T-helper 1 cell treated with Interleukin-12 subunit alpha and Interleukin-12 subunit beta and Interleukin-4 antibody, amounts not matched to agents 30 ng/mL and 1 ng/mL, for 36 hours (primary cell): ENCODE results near the gene SLC22A23. TPM values are rescaled to one million over a fixed set of nuclear protein-coding genes. Genes with fewer than 3 reads are reported as not detected.

ENCODE experiments used
- intact Hi-C: fragments of 100-400 bp; cut with micrococcal nuclease; formaldehyde crosslinking; loops from one replicate; pipeline ENCODE4 v1.15.1; 2024
- total RNA-seq: library from RNA; stranded (reverse); gene quantifications from 2 replicates; pipeline ENCODE4 v1.2.3, GENCODE V29; 2022

Gene SLC22A23
- total RNA-seq, 1 donor from 2014 or later: 0.42 TPM

DNA sequence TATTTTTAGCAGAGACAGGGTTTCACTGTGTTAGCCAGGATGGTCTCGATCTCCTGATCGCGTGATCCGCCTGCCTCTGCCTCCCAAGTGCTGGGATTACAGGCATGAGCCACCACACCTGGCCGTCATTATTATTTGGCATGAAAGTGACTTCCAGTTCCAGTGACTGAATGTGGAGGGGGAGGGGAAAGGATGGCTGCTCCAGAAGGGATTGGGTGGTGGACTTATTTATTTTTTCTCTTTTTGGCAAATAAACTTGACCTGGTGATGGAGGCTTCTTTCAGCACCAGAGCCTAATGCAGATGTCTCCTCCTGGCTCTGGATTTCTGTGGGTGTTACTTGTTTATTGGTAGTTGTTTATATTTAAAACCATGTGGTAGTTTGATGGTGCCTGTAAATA lies 16.9 kb upstream of the SLC22A23 start:
- intact Hi-C loops: no loop called here

DNA sequence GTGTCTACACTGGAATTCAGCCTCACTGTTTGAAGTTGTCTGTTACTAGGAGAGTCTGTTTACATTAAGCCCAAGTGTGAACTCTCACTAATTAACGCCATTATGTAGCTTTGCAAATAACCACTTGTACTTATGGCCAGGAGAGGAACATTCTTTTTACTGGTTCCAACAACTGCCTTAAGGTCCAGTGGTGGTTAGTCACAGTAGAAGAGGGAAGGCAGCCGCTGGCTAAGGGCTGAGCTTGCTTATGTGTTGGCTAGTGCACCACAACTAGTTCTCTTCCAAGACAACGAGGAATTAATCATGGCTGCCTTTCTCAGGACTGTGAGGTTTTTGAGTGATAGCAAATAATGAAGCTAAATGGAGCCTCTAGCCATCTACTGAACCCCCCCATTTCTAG lies 14.9 kb upstream of the SLC22A23 start:
- intact Hi-C loops: no loop called here

DNA sequence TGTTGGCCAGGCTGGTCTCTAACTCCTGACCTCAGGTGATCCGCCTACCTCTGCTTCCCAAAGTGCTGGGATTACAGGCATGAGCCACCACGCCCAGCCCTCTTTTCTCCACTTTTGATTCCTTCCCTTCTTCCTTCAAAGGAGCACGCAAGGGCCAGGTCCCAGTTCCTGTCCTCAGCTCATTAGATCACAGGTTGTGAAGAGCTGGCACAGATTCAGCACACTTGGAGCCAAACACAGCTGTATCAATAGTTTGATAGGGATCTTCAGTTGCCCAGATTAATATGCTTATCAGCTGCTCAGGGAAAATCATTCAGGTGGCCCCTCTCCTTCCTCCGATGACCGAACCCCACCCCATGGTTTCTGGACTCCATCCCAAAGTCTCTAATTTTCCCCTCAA lies 14.4 kb upstream of the SLC22A23 start:
- intact Hi-C loops: no loop called here

DNA sequence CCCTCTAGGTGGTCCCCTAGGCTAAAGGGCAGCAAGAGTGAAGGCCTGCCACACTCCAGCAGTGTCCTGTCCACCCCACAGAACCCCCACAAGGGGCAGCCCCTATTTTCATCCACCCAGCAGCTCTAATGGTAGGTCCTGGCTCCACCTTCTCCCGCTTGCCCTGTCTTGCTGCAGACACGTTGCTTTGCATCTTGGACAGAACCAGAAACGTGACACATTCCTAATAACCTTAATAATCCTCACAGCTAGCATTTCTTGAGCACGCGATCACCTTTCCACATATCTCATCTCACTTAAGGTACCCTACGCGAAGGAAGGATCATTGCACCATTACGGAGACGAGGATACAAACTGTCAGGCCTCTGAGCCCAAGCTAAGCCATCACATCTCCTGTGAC lies 11.7 kb upstream of the SLC22A23 start:
- intact Hi-C loops: no loop called here

DNA sequence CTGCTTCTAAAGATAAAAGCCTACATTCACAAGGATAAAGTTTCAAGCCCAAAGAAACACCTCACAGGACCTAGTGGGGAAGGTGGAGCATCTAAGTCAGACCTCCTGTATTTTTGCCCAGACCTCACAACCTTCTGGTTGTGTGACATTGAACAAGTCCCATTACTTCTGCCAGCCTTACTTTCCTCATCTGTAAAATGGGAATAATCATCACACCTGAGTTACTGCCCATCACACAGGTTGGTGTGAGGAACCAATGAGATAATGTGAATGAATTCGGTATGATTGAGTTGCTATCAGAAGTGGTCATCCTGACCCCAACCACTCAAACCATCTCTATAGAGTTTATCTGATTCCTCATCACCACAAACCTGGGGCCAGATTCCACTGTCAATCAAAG lies 11.1 kb upstream of the SLC22A23 start:
- intact Hi-C loops: no loop called here

DNA sequence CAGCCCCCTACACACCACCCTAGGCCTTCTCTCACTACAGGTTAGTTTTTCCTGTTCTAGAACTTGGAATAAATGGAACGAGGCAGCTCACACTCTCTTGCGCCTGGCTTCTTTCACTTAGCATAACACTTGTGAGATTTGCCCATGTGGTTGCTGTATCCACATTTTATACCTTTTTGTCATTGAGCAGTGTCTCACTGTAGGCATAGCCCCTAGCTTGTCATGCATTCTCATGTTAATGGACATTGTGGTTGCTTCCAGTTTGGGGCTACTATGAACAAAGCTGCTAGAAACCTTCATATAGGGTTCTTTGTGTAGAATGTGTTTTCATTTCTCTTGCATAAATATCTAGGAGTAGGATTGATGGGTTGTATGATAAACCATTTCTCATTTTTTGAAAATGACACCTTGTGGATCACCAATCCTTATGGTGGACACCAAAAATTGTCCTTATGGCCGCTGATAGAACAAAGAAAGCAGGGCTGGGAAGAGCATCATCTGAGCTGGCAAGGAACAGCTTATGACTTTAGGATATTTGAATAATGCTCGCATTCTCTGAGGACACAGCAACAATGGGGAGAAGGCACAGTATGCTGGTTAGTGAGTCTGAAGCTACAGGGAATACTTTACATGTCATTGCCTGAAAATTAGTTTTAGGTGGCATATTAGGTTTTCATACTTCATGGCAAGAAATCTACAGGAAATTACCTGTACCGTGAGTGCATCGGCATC lies 9.8 kb upstream of the SLC22A23 start:
- intact Hi-C loops: no loop called here

DNA sequence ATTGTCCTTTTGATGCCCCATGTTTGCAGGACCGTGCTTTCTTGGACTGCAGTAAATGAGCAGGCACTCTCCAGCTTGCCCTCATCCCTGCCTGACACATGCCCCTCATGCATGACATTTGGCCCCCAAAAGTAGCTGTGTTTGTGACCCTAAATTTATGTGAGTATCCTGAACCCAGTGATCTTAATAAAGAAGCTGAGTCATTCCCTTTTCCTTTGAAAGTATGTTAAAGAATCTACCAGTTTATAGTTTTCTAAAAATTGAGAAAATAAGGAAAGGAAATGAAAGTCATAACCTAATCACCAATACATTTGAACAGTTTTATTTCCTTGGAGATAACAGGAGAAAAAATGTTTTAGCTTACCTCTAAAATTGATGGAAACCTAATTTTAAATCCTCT lies 3.4 kb upstream of the SLC22A23 start:
- intact Hi-C loops: no loop called here

DNA sequence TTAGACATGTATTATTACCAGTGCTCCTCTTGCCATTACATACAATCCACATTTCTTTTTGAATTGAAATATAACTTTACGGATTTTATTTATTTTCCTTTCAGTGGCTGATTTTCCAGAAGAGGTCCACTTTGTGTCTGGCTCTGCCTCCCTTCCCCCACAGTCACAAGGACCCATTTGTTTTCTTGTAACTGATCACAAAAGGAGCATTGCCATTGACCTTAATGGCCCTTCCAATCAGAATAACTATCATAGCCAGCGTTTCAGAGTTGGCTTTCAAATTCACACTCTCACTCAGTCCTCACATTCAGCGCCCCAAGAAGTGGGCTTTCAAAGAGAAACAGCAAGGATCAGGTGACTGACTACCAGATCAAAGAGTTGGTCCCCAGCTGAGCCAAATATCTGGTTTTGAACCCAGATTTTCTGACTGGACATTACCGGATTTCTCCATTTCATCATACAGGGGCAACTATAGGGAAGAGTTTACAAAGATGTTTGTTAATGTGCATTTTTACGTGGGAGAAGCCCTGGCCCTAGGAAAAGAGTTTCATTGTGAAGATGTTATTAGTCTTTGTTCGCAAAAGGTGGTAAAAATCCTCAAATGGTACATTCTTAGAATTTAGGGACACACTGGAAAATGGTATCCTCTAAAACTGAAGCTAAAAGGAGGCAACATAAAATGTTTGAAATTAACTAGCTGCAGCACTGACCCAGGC lies 2.0 kb upstream of the SLC22A23 start:
- intact Hi-C loops: loop anchor here (5.0 kb wide), 2 partner anchors 182 to 678 kb away; partner anchors contain the start of gene ECI2

DNA sequence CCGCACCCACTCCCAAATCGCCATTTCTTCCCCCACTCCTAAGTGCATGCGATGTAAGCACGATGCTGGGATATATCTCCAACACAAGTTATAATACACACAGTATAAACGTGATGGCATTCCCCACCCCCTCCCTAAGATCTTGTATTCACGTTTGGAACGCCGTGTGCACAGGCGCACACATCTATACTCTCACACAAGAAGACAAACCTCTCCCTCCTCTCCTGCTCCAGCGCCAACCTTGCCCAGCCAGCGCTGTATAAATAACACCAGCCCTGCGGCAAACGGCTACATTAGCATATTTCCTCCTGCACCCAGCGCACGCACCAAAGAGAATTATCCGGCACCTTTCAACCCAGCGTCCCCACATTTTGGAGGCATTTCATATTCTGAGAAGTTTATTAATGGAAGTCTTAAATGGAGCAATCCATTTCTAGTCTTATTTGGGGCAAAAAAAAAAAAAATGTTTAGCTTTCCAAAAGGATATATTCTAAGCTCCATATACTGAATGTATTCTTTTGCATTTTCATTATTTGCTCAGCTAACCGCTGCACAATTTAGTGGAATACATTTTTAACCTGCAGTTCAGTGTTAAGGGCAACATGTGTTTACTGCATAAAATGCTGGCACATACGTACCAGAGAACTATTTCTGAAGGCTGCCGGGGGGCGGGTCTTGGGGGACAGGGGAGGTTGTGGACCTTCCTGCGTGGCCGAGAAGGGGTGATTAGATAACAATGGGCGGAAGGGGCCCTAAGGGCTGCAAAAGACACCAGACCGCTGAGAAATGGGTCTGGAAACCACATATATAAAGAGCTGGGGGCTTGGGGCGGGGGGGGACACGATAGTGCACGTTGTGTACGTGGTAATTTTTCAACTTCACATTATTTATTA lies 1.1 kb upstream of the SLC22A23 start:
- intact Hi-C loops: loop anchor here (2.0 to 5.0 kb wide), 4 partner anchors 181 to 679 kb away; partner anchors contain the start of genes BPHL and ECI2

DNA sequence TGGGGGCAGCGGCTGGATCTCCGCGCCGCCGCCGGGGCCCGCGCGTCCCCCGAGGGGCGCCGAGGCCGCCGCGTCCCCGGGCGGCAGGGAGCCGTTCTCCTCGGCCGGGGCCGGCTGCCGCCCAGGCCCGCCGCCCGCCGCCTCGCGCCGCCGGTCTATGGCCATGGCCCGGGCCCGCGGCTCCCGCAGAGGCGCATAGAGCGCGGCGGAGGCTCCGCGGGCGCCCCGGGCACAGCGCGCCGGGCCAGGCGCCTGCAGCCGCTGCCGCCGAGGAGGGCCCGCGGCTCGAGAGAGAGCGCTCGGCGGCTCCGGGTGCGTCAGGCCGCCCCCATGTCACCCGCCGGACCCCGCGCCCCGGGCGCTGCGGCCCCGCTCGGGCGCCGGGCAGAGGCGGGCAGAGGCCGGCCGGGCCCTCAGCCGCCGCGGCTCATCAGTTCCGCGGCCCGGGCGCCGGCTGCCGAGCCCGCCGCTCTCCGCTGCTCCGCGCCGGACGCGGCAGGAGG lies 404 bp downstream of the SLC22A23 start:
- intact Hi-C loops: loop anchor here (2.0 to 5.0 kb wide), 4 partner anchors 179 to 681 kb away; partner anchors contain the start of genes BPHL and ECI2

DNA sequence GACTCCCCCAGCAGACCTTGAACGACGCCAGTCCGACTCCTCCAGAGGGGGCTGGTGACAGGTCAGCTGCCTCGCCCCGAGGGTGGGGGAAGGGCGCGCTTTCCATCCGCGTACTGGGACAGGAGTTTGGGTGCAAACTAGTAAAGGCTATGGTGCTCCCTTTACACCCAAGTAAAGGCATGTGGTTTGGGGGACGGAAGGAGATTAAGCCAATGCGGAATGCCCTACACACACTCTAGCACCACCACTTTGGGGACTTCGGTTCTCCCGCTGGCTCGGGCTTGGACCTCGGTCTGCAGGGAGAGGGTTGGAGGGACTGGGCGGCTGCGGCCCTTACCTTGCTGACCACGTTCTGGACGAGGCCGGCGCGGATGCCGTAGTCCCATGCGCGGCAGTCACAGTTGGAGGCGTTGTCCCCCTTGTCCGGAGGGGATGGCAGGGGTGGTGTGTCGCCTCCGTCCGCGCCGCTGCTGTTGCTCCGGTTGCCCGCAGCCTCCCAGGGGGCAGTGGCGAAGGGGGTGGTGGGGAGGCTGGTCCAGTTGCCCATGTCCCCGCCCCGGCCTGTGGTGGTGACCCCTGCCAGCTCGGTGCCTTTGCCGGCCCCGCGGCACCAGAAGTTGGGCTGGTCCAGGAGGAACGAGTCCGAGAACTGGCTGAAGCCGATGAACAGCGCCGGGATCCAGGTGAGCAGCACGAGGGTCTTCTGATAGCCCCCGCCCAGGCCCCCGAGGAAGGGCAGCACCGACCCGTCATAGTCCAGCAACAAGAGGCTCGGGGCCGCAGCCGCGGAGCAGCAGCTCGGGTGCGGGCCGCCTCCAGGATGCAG lies 1.1 kb downstream of the SLC22A23 start:
- intact Hi-C loops: loop anchor here (2.0 to 5.0 kb wide), 5 partner anchors 45 to 682 kb away; partner anchors contain the start of genes BPHL and ECI2

DNA sequence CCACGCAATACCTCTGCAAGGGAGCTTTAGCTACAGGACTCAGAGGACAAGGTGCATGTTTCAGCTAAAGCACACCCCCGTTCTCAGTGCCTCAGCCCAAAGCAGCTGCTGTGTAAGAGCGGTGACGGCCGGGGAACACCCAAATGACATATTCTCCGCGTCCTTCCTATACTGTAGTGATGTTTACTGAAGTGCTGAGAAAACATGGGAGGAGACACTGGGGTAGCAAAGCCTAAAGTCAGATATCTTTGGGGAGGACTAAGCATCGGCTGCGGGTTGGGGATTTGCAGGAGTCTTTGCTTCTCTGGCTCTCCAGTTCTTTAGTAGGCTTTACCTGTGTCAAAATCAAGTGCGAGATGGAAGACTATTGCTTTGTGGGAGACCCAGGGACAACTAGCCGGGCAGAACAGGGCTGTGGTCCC lies 1.7 kb downstream of the SLC22A23 start:
- intact Hi-C loops: loop anchor here (2.0 to 5.0 kb wide), 3 partner anchors 44 to 682 kb away; partner anchors contain the start of gene ECI2

DNA sequence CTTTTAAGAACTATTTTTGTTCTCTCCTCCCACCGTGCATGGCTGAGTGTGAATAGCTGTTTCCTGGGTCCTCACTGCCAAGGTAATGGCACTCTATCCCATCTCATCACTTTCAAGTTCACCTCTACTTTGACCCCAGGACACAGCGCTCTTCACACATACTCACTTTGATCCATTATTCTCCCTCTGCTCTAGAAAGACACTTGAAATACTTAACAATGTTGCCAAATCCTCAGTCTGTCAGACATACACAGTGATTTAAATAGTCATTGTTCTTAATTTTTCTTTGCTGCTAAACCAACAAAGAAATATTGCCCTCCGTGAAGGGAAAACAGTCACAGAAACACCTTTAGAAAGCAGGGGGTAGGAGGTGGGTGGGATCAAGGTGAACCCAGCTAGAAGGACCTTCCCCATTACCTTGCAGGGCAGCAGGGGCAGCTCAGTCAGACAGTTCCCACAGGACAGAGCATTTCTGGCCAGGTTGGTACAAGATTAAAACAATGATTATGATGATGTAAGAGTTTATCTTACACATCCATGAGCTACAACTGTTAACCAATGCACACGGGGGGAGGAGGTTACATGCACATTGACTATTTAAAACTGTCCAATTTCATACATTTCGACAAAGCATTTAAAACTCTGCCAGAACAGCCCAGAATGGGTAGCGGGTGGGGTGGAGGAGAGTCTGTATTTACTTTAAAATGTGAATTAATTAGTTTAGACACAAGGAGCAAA lies 2.4 kb downstream of the SLC22A23 start:
- intact Hi-C loops: loop anchor here (2.0 to 5.0 kb wide), 3 partner anchors 44 to 683 kb away; partner anchors contain the start of gene ECI2

DNA sequence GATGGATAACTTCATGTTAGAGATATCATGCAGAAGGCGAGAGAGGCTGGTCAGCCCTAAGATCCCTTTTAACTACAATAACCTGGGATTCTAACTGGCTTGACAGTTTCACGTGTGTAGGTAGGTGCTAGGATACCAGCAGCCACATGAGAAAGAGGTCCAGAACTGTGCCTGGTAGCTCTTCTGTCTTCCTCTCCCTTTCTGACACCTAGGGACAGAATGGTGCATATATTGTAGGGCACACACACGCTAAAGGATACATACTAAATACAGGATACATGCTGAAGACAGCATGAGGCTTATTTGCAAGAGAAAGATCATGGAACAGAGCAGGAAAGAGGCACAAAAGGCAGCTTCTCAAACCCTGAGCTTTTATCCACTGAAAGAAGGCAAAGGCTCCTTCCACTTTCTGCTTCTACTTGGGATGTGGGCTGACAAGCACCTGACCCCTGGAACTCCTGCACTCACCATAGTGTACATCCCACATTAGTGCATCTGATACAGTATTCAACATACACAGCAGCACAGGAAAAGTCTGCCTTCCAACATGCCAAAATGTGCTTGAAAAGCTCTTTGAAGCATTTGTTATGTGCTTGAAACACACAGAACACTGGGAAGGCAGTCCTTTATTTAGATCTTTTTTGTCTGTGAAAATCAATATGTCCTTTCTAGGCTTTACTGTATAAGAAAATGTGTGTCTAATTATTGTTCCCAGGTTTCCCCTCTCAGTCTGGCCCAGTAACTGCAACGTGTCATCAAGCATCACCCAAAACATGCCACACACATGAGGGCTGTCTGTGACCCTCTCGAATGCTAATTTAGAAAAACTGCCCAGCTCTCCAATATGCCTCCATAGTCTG lies 3.2 kb downstream of the SLC22A23 start:
- intact Hi-C loops: loop anchor here (2.0 kb wide), 1 partner anchor 43 kb away; no protein-coding TSS in a partner anchor

DNA sequence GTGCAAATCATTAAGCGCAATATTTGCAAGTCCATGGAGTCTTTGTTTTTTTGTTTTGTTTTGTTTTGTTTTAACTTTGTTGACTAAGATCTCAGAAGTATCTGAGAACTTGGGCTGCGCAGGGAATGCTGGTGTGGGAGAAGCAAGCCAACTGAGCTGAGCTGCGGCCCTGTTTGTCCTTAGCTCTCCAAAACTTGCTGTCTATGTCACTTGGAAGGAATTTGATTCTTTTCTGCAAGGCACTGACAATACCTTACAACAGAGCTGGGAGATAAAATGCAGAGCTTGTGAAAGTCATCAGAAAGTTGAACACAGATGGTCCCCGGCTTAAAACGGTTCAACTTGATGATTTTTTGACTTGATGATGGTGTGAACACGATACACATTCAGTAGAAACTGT lies 5.4 kb downstream of the SLC22A23 start:
- intact Hi-C loops: no loop called here

DNA sequence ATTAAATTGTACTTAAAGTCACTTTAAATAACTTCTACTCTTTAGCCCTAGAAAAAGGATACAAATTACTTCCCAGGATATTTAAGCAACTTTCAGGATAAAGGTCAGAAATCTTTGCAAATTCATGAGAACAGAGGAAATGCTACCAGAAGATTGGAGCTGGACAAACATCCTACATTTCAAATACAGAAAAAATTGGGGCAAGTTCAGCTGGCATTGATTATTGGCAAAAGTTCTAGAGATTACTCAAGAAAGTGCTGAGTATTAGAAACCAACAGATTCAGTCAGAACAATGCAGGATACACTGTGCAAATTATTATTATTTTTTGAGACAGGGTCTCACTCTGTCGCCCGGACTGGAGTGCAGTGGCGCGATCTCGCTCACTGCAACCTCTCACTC lies 6.0 kb downstream of the SLC22A23 start:
- intact Hi-C loops: no loop called here

DNA sequence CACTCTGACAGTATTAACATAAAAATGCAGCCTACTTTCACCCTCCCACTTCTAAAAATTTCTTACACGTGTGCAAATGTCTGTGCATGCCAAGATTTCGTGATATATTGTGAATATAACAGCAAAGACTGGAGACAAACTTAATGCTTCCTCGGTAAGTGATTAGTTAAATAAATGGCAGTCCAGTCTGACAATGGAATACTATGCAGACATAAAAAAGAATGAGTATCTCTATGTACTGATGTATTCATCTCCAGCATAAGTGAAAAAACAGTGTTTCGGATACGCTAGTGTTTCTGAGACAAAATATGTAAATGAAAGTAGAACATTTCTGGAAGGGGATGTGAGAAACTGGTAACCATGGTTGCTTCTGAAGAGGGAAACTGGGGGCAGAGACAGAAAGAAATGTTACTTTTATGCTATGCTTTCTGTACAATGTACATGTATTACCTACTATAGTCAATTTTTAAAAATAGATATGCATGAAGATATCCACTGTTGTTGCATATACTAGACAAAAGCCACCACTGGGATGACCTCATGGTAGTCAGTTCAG lies 7.0 kb downstream of the SLC22A23 start:
- intact Hi-C loops: no loop called here

DNA sequence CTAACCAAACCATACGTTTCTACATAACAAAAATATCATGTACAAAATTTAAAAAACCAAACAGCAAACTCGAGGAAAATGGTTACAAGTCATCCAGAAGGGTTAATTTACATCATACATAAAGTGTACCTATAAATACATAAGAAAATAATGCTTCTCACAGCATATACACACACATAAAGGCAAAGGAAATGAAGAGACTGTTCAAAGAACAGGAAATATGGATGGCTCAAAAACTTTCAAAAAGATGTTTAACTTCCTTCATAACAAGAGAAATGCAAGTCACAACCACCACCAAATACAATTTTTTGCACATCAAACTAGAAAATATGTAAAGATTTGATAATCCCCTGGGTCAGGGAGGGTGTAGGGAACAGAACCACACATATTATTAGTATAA lies 7.5 kb downstream of the SLC22A23 start:
- intact Hi-C loops: no loop called here
